ENCODE data around the gene UBE2U. TPM values are rescaled to one million over a fixed set of nuclear protein-coding genes. Genes with fewer than 3 reads are reported as not detected.

The UBE2U gene
- total RNA-seq = 0.29 TPM in 1 of 2 replicates, not detected in the other

GRCh38 chr1:64203420-64203819 lies at the start of gene UBE2U:
TSS of gene UBE2U (plus strand) at chr1:64203623. CDS start at chr1:64204051, 428 bp downstream.

All from placental pericyte (primary cell).